Stimulated activated naive B cell treated with anti-CD40 and anti-IgM and Interleukin-4, amounts not matched to agents 10 μg/mL and 1 μg/mL and 100 μg/mL, for 72 hours (primary cell): Measurements from ENCODE around the gene CACUL1.

ENCODE experiments used
- ATAC-seq, 2 donors: fragments of 150-1000 bp; cut with Tn5 transposase; replicated peaks; 2 replicates each; pipeline ENCODE4 v1.10.0; 2021; ENCODE audit warnings: moderate library complexity in 1 of 2
- DNase-seq: peaks from one replicate; pipeline ENCODE4 v3.0.0; 2021
- H3K27ac Mint-ChIP-seq: one replicate; pipeline ENCODE4 v1.8.0; 2022; ENCODE audit warnings: mild to moderate bottlenecking, mixed read lengths
- H3K27me3 Mint-ChIP-seq, 2 donors: one replicate each; pipeline ENCODE4 v1.8.0; 2022; ENCODE audit warnings: mixed read lengths in 2 of 2
- H3K36me3 Mint-ChIP-seq, 2 donors: one replicate each; pipeline ENCODE4 v1.8.0; 2022; ENCODE audit warnings: mixed read lengths in 2 of 2, mild to moderate bottlenecking in 1 of 2
- H3K4me1 Mint-ChIP-seq, 2 donors: one replicate each; pipeline ENCODE4 v1.8.0; 2022; ENCODE audit warnings: mixed read lengths in 2 of 2, mild to moderate bottlenecking in 1 of 2
- H3K4me3 Mint-ChIP-seq, 2 donors: one replicate each; pipeline ENCODE4 v1.8.0; 2022; ENCODE audit warnings: mild to moderate bottlenecking in 2 of 2, mixed read lengths in 2 of 2, moderate library complexity in 1 of 2
- H3K9me3 Mint-ChIP-seq, 2 donors: one replicate each; pipeline ENCODE4 v1.8.0; 2022; ENCODE audit warnings: mixed read lengths in 2 of 2, mild to moderate bottlenecking in 1 of 2

Gene CACUL1

GRCh38 chr10:118642228-118642627 is 112.5 kb downstream of the CACUL1 start:
- peaks cover 23 to 35% of the 10 kb centered on the region in 2 donors for H3K27me3 Mint-ChIP-seq
- no peak for ATAC-seq
- H3K4me1 Mint-ChIP-seq = no peaks in the 10 kb centered on the region
- H3K4me3 Mint-ChIP-seq = no peak overlapping the region
- no peak for DNase-seq
- peaks cover 4% of the 10 kb centered on the region in 2 donors for H3K36me3 Mint-ChIP-seq
- peaks cover 16% of the 10 kb centered on the region in 2 donors for H3K9me3 Mint-ChIP-seq
- H3K27ac Mint-ChIP-seq = no peak overlapping the region

- peaks cover 23 to 42% of the 10 kb centered on the region in 2 donors for H3K27me3 Mint-ChIP-seq
- ATAC-seq (no peak), DNase-seq (no peak)
- no peak overlapping the region for H3K4me3 Mint-ChIP-seq
- H3K36me3 Mint-ChIP-seq = peaks cover 4% of the 10 kb centered on the region in 2 donors
- H3K4me1 Mint-ChIP-seq = no peaks in the 10 kb centered on the region
- no peak overlapping the region for H3K27ac Mint-ChIP-seq
- H3K9me3 Mint-ChIP-seq = peaks cover 16% of the 10 kb centered on the region in 2 donors
These were observed 116.1 kb downstream of the CACUL1 start for GRCh38 chr10:118638680-118639079.

- Mint-ChIP-seq H3K36me3 (peaks cover 4% of the 10 kb centered on the region in 2 donors), H3K9me3 (peaks cover 11 to 14% of the 10 kb centered on the region in 2 donors), H3K4me3 (no peak overlapping the region), H3K4me1 (no peaks in the 10 kb centered on the region), H3K27ac (no peak overlapping the region), H3K27me3 (peaks cover 14 to 43% of the 10 kb centered on the region in 2 donors)
- ATAC-seq = no peak
- DNase-seq = no peak
These were observed 118.9 kb downstream of the CACUL1 start for GRCh38 chr10:118635674-118636402.

- Mint-ChIP-seq H3K4me1 (no peaks in the 10 kb centered on the region), H3K27ac (no peak overlapping the region), H3K9me3 (peaks cover 0 to 5% of the 10 kb centered on the region in 2 donors), H3K36me3 (no peaks in the 10 kb centered on the region), H3K27me3 (peaks cover 19 to 61% of the 10 kb centered on the region in 2 donors), H3K4me3 (no peak overlapping the region)
- ATAC-seq = no peak
- DNase-seq = no peak
These were observed 121.0 kb downstream of the CACUL1 start for GRCh38 chr10:118633786-118634185.

GRCh38 chr10:118629211-118629610 is 125.6 kb downstream of the CACUL1 start:
- Mint-ChIP-seq H3K27ac (no peak overlapping the region), H3K4me1 (no peaks in the 10 kb centered on the region), H3K4me3 (no peak overlapping the region), H3K27me3 (peaks cover 16 to 49% of the 10 kb centered on the region in 2 donors), H3K9me3 (peaks cover 0 to 1% of the 10 kb centered on the region in 2 donors), H3K36me3 (no peaks in the 10 kb centered on the region)
- no peak for DNase-seq
- no peak for ATAC-seq

- no peak overlapping the region for H3K27ac Mint-ChIP-seq
- DNase-seq (no peak), ATAC-seq (no peak)
- peaks cover 0 to 1% of the 10 kb centered on the region in 2 donors for H3K9me3 Mint-ChIP-seq
- H3K36me3 Mint-ChIP-seq = no peaks in the 10 kb centered on the region
- H3K27me3 Mint-ChIP-seq = peaks cover 20 to 49% of the 10 kb centered on the region in 2 donors
- no peaks in the 10 kb centered on the region for H3K4me1 Mint-ChIP-seq
- H3K4me3 Mint-ChIP-seq = no peak overlapping the region
These were observed 126.4 kb downstream of the CACUL1 start for GRCh38 chr10:118628397-118628796.

- Mint-ChIP-seq H3K27ac (no peak overlapping the region), H3K4me3 (no peak overlapping the region), H3K4me1 (no peaks in the 10 kb centered on the region), H3K36me3 (no peaks in the 10 kb centered on the region), H3K9me3 (peaks cover 0 to 1% of the 10 kb centered on the region in 2 donors), H3K27me3 (peaks cover 20 to 38% of the 10 kb centered on the region in 2 donors)
- ATAC-seq (no peak), DNase-seq (no peak)
These were observed 127.8 kb downstream of the CACUL1 start for GRCh38 chr10:118626953-118627352.
